Vagina (tissue), 2 donors: ENCODE measurements around the gene NEK7.

Experiments
- POLR2A ChIP-seq, 2 donors: fragments of 450-650 bp; IDR thresholded peaks; one replicate each; pipeline ENCODE4 v1.6.1; 2017; ENCODE audit warnings: antibody characterized with exemption in 2 of 2, mild to moderate bottlenecking in 2 of 2, moderate library complexity in 2 of 2
- POLR2AphosphoS5 ChIP-seq, 2 donors: sonication (generic); formaldehyde crosslinking; IDR thresholded peaks; one replicate each; pipeline ENCODE4 v1.9.0; 2017; ENCODE audit warnings: antibody characterized with exemption in 2 of 2, mild to moderate bottlenecking in 2 of 2, low read depth in 1 of 2; ENCODE audit not compliant: insufficient read depth in 1 of 2
- TF ChIP-seq, protein P1 (sequence below), 3 experiments: fragments of 450-650 bp in 2 of 3; fragments of 200-600 bp in 1 of 3; sonication (generic) in 1 of 3; IDR thresholded peaks; one replicate each; pipeline ENCODE4 v1.5.1; 2017 to 2019; ENCODE audit warnings: antibody characterized with exemption in 3 of 3, mild to moderate bottlenecking in 2 of 3, moderate library complexity in 2 of 3

DNA sequence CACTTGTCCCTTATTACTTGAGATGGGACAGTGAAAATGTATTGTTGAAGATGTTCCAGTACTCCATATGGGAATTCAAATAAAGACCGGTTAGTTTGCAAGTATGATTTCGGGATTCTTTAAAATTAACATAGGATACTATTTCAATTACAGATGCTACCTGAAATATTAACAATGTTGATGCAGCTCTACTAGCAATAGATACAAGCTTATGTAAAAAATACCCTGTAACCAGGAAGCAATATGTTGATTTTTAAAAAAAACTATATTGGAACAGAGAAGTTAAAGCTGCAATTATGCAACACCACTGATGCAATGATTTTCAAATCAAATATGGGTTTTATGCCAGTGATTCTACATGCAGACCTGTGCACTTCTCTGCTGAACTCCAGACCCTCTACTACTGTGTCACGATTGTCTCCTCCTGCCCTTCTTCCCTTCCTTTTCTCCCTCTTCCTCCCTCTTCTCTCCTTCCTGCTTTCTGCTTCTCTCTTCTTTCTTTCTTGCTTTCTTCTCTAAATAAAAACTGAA is 204.5 kb downstream of the NEK7 start:
- TF ChIP-seq, protein P1, sequence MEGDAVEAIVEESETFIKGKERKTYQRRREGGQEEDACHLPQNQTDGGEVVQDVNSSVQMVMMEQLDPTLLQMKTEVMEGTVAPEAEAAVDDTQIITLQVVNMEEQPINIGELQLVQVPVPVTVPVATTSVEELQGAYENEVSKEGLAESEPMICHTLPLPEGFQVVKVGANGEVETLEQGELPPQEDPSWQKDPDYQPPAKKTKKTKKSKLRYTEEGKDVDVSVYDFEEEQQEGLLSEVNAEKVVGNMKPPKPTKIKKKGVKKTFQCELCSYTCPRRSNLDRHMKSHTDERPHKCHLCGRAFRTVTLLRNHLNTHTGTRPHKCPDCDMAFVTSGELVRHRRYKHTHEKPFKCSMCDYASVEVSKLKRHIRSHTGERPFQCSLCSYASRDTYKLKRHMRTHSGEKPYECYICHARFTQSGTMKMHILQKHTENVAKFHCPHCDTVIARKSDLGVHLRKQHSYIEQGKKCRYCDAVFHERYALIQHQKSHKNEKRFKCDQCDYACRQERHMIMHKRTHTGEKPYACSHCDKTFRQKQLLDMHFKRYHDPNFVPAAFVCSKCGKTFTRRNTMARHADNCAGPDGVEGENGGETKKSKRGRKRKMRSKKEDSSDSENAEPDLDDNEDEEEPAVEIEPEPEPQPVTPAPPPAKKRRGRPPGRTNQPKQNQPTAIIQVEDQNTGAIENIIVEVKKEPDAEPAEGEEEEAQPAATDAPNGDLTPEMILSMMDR (IDR thresholded peaks at IDR 0.05) = no peak
- TF ChIP-seq POLR2AphosphoS5 (IDR thresholded peaks at IDR 0.05; ENCODE audit: insufficient read depth in 1 of 2, low read depth in 1 of 2) (no peak), POLR2A (IDR thresholded peaks at IDR 0.05) (no peak)
